Stimulated activated CD8-positive, alpha-beta memory T cell treated with anti-CD3 and anti-CD28 coated beads, Interleukin-12 subunit alpha, Interleukin-12 subunit beta, amount 100 ng/mL, for 4 hours (primary cell): ENCODE results near the gene TKT.

Experiments used
- DNase-seq: peaks from one replicate; pipeline ENCODE4 v3.0.0-alpha.2; 2020; ENCODE audit warnings: low read depth

The TKT gene

GRCh38 chr3:53240989-53241972 lies 14.5 kb downstream of the TKT start:
- DNase-seq, result no peak

- no peak for DNase-seq
Measured at GRCh38 chr3:53239800-53240199, 16.0 kb downstream of the TKT start.

- no peak for DNase-seq
Measured at GRCh38 chr3:53238886-53239285, 16.9 kb downstream of the TKT start.

GRCh38 chr3:53238051-53238850 lies 17.6 kb downstream of the TKT start:
- DNase-seq, result no peak

- DNase-seq, result no peak
Measured at GRCh38 chr3:53236112-53236841, 19.5 kb downstream of the TKT start.

GRCh38 chr3:53235545-53235944 lies 20.3 kb downstream of the TKT start:
- DNase-seq, result no peak

- DNase-seq, result no peak
Measured at GRCh38 chr3:53234841-53235232, 21.0 kb downstream of the TKT start.

GRCh38 chr3:53234130-53234840 lies 21.5 kb downstream of the TKT start:
- no peak for DNase-seq

GRCh38 chr3:53232641-53233377 lies 23.0 kb downstream of the TKT start:
- DNase-seq, result no peak

- DNase-seq, result no peak
Measured at GRCh38 chr3:53231532-53232511, 24.0 kb downstream of the TKT start.

- DNase-seq, result no peak
Measured at GRCh38 chr3:53230789-53231188, 25.0 kb downstream of the TKT start.

GRCh38 chr3:53230041-53230621 lies 25.7 kb downstream of the TKT start:
- DNase-seq, result no peak

GRCh38 chr3:53229606-53230005 lies 26.2 kb downstream of the TKT start:
- no peak for DNase-seq

- no peak for DNase-seq
Measured at GRCh38 chr3:53229171-53229570, 26.7 kb downstream of the TKT start.

GRCh38 chr3:53227993-53228885 lies 27.6 kb downstream of the TKT start:
- no peak for DNase-seq

- no peak for DNase-seq
Measured at GRCh38 chr3:53226841-53227407, 28.9 kb downstream of the TKT start.

GRCh38 chr3:53226142-53226840 lies 29.5 kb downstream of the TKT start:
- DNase-seq, result no peak
